ENCODE results near the gene ENOX2. TPM values are rescaled to one million over a fixed set of nuclear protein-coding genes. Genes with fewer than 3 reads are reported as not detected.
"Not testable (repeated sequence)": the region's sequence is repeated elsewhere in the genome, so short reads cannot be mapped to it uniquely, and the experiment has no call there.

Gene ENOX2
- total RNA-seq, 1 donor from 2014 or later, result 25.2 TPM

GRCh38 chrX:130918498-130918897 is 15.5 kb upstream of the ENOX2 start:
- not testable (repeated sequence) for H3K4me3 Mint-ChIP-seq; H3K36me3 Mint-ChIP-seq; H3K4me1 Mint-ChIP-seq (ENCODE audit: unreplicated experiment); H3K27ac Mint-ChIP-seq; DNase-seq (ENCODE audit: extremely low spot score, unreplicated experiment); H3K9me3 Mint-ChIP-seq
- H3K27me3 Mint-ChIP-seq, result peaks cover 60% of the 10 kb centered on the region

GRCh38 chrX:130916636-130917422 is 13.8 kb upstream of the ENOX2 start:
- Mint-ChIP-seq H3K27me3 (peaks cover 53% of the 10 kb centered on the region), H3K4me1 (ENCODE audit: unreplicated experiment) (no peaks in the 10 kb centered on the region), H3K36me3 (no peaks in the 10 kb centered on the region), H3K4me3 (no peak overlapping the region), H3K27ac (no peak overlapping the region), H3K9me3 (no peaks in the 10 kb centered on the region)
- peak; percentile 95 for TF ChIP-seq CTCF (conservative IDR thresholded peaks at IDR 0.05)
- DNase-seq (ENCODE audit: extremely low spot score, unreplicated experiment), result no peak

GRCh38 chrX:130915302-130915701 is 12.3 kb upstream of the ENOX2 start:
- Mint-ChIP-seq H3K36me3 (no peaks in the 10 kb centered on the region), H3K4me1 (ENCODE audit: unreplicated experiment) (no peaks in the 10 kb centered on the region), H3K9me3 (no peaks in the 10 kb centered on the region), H3K4me3 (no peak overlapping the region), H3K27ac (no peak overlapping the region), H3K27me3 (peaks cover 38% of the 10 kb centered on the region)
- no peak for TF ChIP-seq CTCF (conservative IDR thresholded peaks at IDR 0.05)
- no peak for DNase-seq (ENCODE audit: extremely low spot score, unreplicated experiment)

GRCh38 chrX:130909469-130910136 is 6.6 kb upstream of the ENOX2 start:
- no peak for DNase-seq (ENCODE audit: extremely low spot score, unreplicated experiment)
- Mint-ChIP-seq H3K4me3 (no peak overlapping the region), H3K4me1 (ENCODE audit: unreplicated experiment) (no peaks in the 10 kb centered on the region), H3K27ac (no peak overlapping the region), H3K27me3 (peaks cover 34% of the 10 kb centered on the region), H3K9me3 (no peaks in the 10 kb centered on the region), H3K36me3 (no peaks in the 10 kb centered on the region)
- TF ChIP-seq CTCF (conservative IDR thresholded peaks at IDR 0.05), result no peak

- Mint-ChIP-seq H3K4me1 (ENCODE audit: unreplicated experiment) (peaks cover 4% of the 10 kb centered on the region), H3K9me3 (no peaks in the 10 kb centered on the region), H3K36me3 (peaks cover 2% of the 10 kb centered on the region), H3K27ac (no peak overlapping the region), H3K27me3 (peaks cover 24% of the 10 kb centered on the region), H3K4me3 (no peak overlapping the region)
- TF ChIP-seq CTCF (conservative IDR thresholded peaks at IDR 0.05), result no peak
- DNase-seq (ENCODE audit: extremely low spot score, unreplicated experiment), result no peak
Measured at GRCh38 chrX:130906776-130907175, 3.8 kb upstream of the ENOX2 start.

GRCh38 chrX:130902446-130902782 is 595 bp downstream of the ENOX2 start:
- H3K27ac Mint-ChIP-seq, result no peak overlapping the region
- H3K4me1 Mint-ChIP-seq (ENCODE audit: unreplicated experiment), result peaks cover 10% of the 10 kb centered on the region

More at GRCh38 chrX:130902446-130902782, 595 bp downstream of the ENOX2 start:
- TF ChIP-seq CTCF (conservative IDR thresholded peaks at IDR 0.05), result no peak
- H3K4me3 Mint-ChIP-seq, result no peak overlapping the region
- peaks cover 3% of the 10 kb centered on the region for H3K27me3 Mint-ChIP-seq
- H3K9me3 Mint-ChIP-seq, result no peaks in the 10 kb centered on the region
- no peak for DNase-seq (ENCODE audit: extremely low spot score, unreplicated experiment)
- H3K36me3 Mint-ChIP-seq, result peaks cover 13% of the 10 kb centered on the region

Data from type B pancreatic cell (in vitro differentiated cells).